MM.1S (cell line): ENCODE data around the gene FUT8.
A peak's percentile ranks its signal among the peaks of the same experiment; 100 is the strongest.

Experiments used
- EZH2 ChIP-seq: fragments of 300-600 bp; sonication (generic); optimal IDR thresholded peaks from 2 replicates; pipeline ENCODE3; 2017; ENCODE audit warnings: low read depth, mild to moderate bottlenecking, antibody characterized with exemption, low read length, mixed read lengths
- TF ChIP-seq, protein P1 (sequence below): fragments of 300-600 bp; sonication (generic); IDR thresholded peaks from 2 replicates; pipeline ENCODE4 v1.5.1; 2016; ENCODE audit warnings: antibody characterized with exemption, low read length, mixed read lengths

DNA sequence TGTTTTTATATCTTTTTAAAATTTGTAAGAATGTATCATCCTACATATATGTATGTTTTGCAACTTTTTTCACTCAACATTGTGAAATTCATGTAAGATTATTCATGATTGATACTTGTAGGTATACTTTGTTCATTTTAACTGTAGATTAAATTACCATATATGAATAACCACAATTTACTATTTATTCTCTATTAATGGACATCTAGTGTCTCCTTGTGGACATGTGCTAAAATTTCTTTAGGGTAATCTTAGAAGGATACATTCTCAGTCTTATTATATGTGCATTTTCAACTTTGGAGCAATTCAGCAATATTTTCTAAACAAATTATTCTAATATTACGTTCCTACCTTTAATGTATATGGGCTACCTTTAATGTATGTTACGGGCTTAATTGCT lies 192.4 kb downstream of the FUT8 start:
- TF ChIP-seq, protein P1, sequence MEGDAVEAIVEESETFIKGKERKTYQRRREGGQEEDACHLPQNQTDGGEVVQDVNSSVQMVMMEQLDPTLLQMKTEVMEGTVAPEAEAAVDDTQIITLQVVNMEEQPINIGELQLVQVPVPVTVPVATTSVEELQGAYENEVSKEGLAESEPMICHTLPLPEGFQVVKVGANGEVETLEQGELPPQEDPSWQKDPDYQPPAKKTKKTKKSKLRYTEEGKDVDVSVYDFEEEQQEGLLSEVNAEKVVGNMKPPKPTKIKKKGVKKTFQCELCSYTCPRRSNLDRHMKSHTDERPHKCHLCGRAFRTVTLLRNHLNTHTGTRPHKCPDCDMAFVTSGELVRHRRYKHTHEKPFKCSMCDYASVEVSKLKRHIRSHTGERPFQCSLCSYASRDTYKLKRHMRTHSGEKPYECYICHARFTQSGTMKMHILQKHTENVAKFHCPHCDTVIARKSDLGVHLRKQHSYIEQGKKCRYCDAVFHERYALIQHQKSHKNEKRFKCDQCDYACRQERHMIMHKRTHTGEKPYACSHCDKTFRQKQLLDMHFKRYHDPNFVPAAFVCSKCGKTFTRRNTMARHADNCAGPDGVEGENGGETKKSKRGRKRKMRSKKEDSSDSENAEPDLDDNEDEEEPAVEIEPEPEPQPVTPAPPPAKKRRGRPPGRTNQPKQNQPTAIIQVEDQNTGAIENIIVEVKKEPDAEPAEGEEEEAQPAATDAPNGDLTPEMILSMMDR = peak; percentile 14; the same call in 1 of the 2 replicates
- TF ChIP-seq EZH2 = no peak
